ENCODE data around the gene CNTNAP2. TPM values are rescaled to one million over a fixed set of nuclear protein-coding genes. Genes with fewer than 3 reads are reported as not detected.

CNTNAP2 gene
- total and polyA plus RNA-seq, 2 of the 8 experiments (the other 6 are each of a cell fraction or from before 2014, with no cell fraction given), result 27.9 to 71.0 TPM

DNA sequence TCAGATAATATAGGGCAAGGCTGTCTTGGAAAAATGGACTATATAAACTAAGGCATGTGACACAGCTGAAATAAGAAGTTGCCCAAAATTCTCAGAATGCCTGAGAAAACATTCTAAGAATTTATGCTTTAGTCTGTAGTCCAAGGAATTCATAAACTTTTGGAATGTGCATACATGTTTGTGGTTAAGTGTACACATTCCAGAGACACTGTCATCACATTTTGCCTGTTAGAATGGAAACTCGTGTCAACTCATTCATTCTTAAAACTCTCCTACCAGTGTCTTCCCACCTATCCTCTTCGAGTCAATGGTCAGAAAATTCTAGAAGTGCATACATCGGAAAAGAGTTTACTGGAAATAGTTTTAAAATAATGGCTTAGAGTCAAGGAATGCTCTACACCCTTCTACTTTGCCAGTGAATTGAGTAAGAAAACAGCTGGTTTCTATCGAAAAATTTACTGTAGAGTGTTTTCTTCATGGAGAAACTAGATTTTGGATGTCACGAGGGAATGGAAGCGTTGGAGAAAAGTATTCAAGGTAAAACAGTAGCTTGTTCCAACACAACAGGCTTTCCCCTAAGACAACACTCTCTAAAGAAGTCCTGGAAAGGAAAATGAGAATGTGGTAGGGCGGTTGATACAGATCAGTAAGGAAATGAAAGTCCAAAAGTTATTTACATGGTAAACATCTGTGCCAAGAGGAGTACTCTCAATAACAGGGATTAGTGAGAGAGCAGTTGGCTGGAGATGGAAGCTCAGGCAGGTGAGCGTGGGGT is 1296.4 kb downstream of the CNTNAP2 start:
- H3K9ac ChIP-seq (replicated peaks in 1 of 4; ENCODE audit: extremely low read depth in 1 of 4, low read depth in 3 of 4, low read length in 3 of 4), result no peak overlapping the region
- H3K36me3 ChIP-seq (ENCODE audit: control insufficient read depth in 2 of 4, insufficient read depth in 4 of 4, low read length in 3 of 4), result no peaks in the 10 kb centered on the region
- no peak overlapping the region for H2BK20ac ChIP-seq (ENCODE audit: low read length)
- ChIA-PET CTCF (ENCODE audit: partially characterized antibody) (interaction anchor here (1.5 kb wide), 1 partner anchor 19 kb away, joined by 3 read pairs; no protein-coding TSS in a partner anchor), POLR2A (ENCODE audit: partially characterized antibody) (no interaction called here)
- no peaks in the 10 kb centered on the region for H3K23me2 ChIP-seq (ENCODE audit: low read depth, low read length)
- H3K4me3 ChIP-seq (ENCODE audit: extremely low read depth in 1 of 4, insufficient read depth in 2 of 4, low read depth in 3 of 4, low read length in 4 of 4), result no peak overlapping the region
- WGBS, 2 experiments (ENCODE audit: extremely low coverage in 1 of 2, insufficient coverage in 1 of 2, insufficient read length in 1 of 2, insufficient replicate concordance in 2 of 2, low coverage in 1 of 2, low lambda C conversion rate in 2 of 2, missing lambda C conversion rate in 1 of 2), result 96% methylated on average over 8 of the region's 8 CpGs; no CpG with 5 or more reads in 1 of the 2 experiments
- no peak overlapping the region for H2BK12ac ChIP-seq (ENCODE audit: low read depth, low read length)
- no peaks in the 10 kb centered on the region for H4K20me1 ChIP-seq (replicated peaks in 1 of 2; ENCODE audit: control insufficient read depth in 1 of 2, insufficient read depth in 2 of 2, low read length in 2 of 2)
- no peak overlapping the region for H2AK5ac ChIP-seq (ENCODE audit: low read depth, low read length)
- H3K79me2 ChIP-seq (ENCODE audit: control insufficient read depth in 1 of 2, insufficient read depth in 2 of 2, low read length in 2 of 2), result no peaks in the 10 kb centered on the region
- H3K14ac ChIP-seq (ENCODE audit: insufficient read length), result no peak overlapping the region
- no peak overlapping the region for H4K91ac ChIP-seq (replicated peaks; ENCODE audit: insufficient read length, low read length)
- H3K4ac ChIP-seq (replicated peaks; ENCODE audit: insufficient read length, low read depth, low read length), result no peak overlapping the region
- no peak overlapping the region for H3K4me2 ChIP-seq (ENCODE audit: insufficient read depth in 1 of 2, low read depth in 2 of 2, low read length in 2 of 2)
- no peak overlapping the region for H3K23ac ChIP-seq (ENCODE audit: insufficient read length)
- H2BK120ac ChIP-seq (replicated peaks; ENCODE audit: low read depth, low read length), result no peak overlapping the region
- no peak overlapping the region for H2BK5ac ChIP-seq (ENCODE audit: low read depth, low read length)
- H3K4me1 ChIP-seq (replicated peaks in 1 of 4; ENCODE audit: control insufficient read depth in 3 of 4, insufficient read depth in 4 of 4, low read length in 3 of 4), result no peaks in the 10 kb centered on the region
- no peak overlapping the region for H3K18ac ChIP-seq (ENCODE audit: extremely low read depth, low read length)
- no peak overlapping the region for H2AFZ ChIP-seq (ENCODE audit: low read length)
- no peak overlapping the region for H2BK15ac ChIP-seq (ENCODE audit: low read length)
- H3K27ac ChIP-seq (ENCODE audit: low read depth, low read length), result no peak overlapping the region
- FAIRE-seq (no peak), DNase-seq (ENCODE audit: low read depth in 1 of 2, low spot score in 2 of 2) (no peak)
- H3K79me1 ChIP-seq (ENCODE audit: low read depth, low read length), result no peaks in the 10 kb centered on the region
- H4K5ac ChIP-seq (ENCODE audit: insufficient read length, low read depth, low read length), result no peak overlapping the region
- no peak overlapping the region for H3K56ac ChIP-seq (replicated peaks; ENCODE audit: insufficient read length, low read depth, low read length)
- no peak overlapping the region for H4K8ac ChIP-seq (ENCODE audit: extremely low read depth, insufficient read depth, low read length)
- H3K9me3 ChIP-seq (ENCODE audit: insufficient read depth in 2 of 2, low read depth in 1 of 2, low read length in 1 of 2), result no peaks in the 10 kb centered on the region
- H3K27me3 ChIP-seq (replicated peaks in 1 of 4; ENCODE audit: control insufficient read depth in 3 of 4, extremely low read depth in 1 of 4, insufficient read depth in 3 of 4, low read length in 3 of 4), result no peaks in the 10 kb centered on the region
- no peak for TF ChIP-seq KDM5A (IDR thresholded peaks at IDR 0.05; ENCODE audit: low read length)
- TF ChIP-seq TBP (IDR thresholded peaks at IDR 0.05; ENCODE audit: low read depth, low read length), result no peak
- no peak for TF ChIP-seq ASH2L (IDR thresholded peaks at IDR 0.05; ENCODE audit: low read length)
- no peak for TF ChIP-seq KDM4A (IDR thresholded peaks at IDR 0.05; ENCODE audit: low read depth, low read length, severe bottlenecking)
- TF ChIP-seq EP300 (IDR thresholded peaks at IDR 0.05; ENCODE audit: borderline replicate concordance in 1 of 2, low read depth in 2 of 2, low read length in 2 of 2), result no peak
- no peak for TF ChIP-seq MAX (IDR thresholded peaks at IDR 0.05)
- TF ChIP-seq CTBP2 (IDR thresholded peaks at IDR 0.05; ENCODE audit: borderline replicate concordance, insufficient read depth, insufficient read length, low read length), result no peak
- no peak for TF ChIP-seq RFX5 (IDR thresholded peaks at IDR 0.05; ENCODE audit: borderline replicate concordance, low read depth, low read length)
- no peak for TF ChIP-seq CTCF (IDR thresholded peaks at IDR 0.05; ENCODE audit: control extremely low read depth in 1 of 3, insufficient read depth in 1 of 3, low read depth in 1 of 3, low read length in 3 of 3)
- TF ChIP-seq CEBPB (IDR thresholded peaks at IDR 0.05; ENCODE audit: low read depth, low read length), result no peak
